Neuronal stem cell (in vitro differentiated cells): Measurements from ENCODE around the gene UNC5B.

Experiments
- DNase-seq: peaks from one replicate; pipeline ENCODE4 v3.0.0-alpha.2; 2013; ENCODE audit warnings: low spot score
- H2AFZ ChIP-seq: one replicate; pipeline ENCODE4 v1.6.1; 2013; ENCODE audit warnings: mild to moderate bottlenecking, low read length, inconsistent platforms
- H2AK5ac ChIP-seq: 2 replicates; pipeline ENCODE4 v1.6.1; 2013; ENCODE audit warnings: low read depth, mild to moderate bottlenecking, inconsistent platforms, low read length, moderate library complexity, mixed read lengths
- H2BK120ac ChIP-seq: 2 replicates; pipeline ENCODE4 v1.6.1; 2013; ENCODE audit warnings: low read depth, mild to moderate bottlenecking, inconsistent platforms, low read length, moderate library complexity, mixed read lengths
- H2BK12ac ChIP-seq: one replicate; pipeline ENCODE4 v1.6.1; 2013; ENCODE audit warnings: low read length, inconsistent platforms
- H2BK15ac ChIP-seq: 2 replicates; pipeline ENCODE4 v1.6.1; 2013; ENCODE audit warnings: mild to moderate bottlenecking, low read length, inconsistent platforms, mixed read lengths
- H2BK5ac ChIP-seq: one replicate; pipeline ENCODE4 v1.6.1; 2013; ENCODE audit warnings: inconsistent platforms, mild to moderate bottlenecking, low read length, moderate library complexity
- H3K14ac ChIP-seq: one replicate; pipeline ENCODE4 v1.6.1; 2013; ENCODE audit warnings: low read length, inconsistent platforms
- H3K18ac ChIP-seq: 2 replicates; pipeline ENCODE4 v1.6.1; 2013; ENCODE audit warnings: low read length, inconsistent platforms
- H3K23ac ChIP-seq: 2 replicates; pipeline ENCODE4 v1.6.1; 2013; ENCODE audit warnings: low read depth, mild to moderate bottlenecking, mixed read lengths, low read length, inconsistent platforms; ENCODE audit not compliant: poor library complexity
- H3K27ac ChIP-seq: replicated peaks from 3 replicates; pipeline ENCODE4 v1.5.1; 2013; ENCODE audit warnings: low read length, inconsistent platforms
- H3K27me3 ChIP-seq, 3 experiments: 2 replicates each; pipeline ENCODE4 v1.6.1; 2013; ENCODE audit warnings: low read length in 3 of 3, mild to moderate bottlenecking in 2 of 3, inconsistent platforms in 1 of 3, low read depth in 1 of 3, mixed read lengths in 1 of 3, moderate library complexity in 1 of 3; ENCODE audit not compliant: control insufficient read depth in 3 of 3, insufficient read depth in 3 of 3
- H3K36me3 ChIP-seq, 2 donors: replicated peaks in 1 of 2; 2 replicates each; pipeline ENCODE4 v1.6.1; 2013; ENCODE audit warnings: low read length in 2 of 2; ENCODE audit not compliant: control insufficient read depth in 2 of 2, insufficient read depth in 2 of 2
- H3K4ac ChIP-seq: 2 replicates; pipeline ENCODE4 v1.6.1; 2013; ENCODE audit warnings: inconsistent platforms, mild to moderate bottlenecking, low read length, moderate library complexity
- H3K4me1 ChIP-seq, 2 donors: 1 replicate in 1 of 2; 2 replicates in 1 of 2; pipeline ENCODE4 v1.6.1; 2013; ENCODE audit warnings: low read length in 2 of 2, low read depth in 1 of 2; ENCODE audit not compliant: control insufficient read depth in 2 of 2, insufficient read depth in 1 of 2
- H3K4me2 ChIP-seq: one replicate; pipeline ENCODE4 v1.6.1; 2013; ENCODE audit warnings: mild to moderate bottlenecking, low read length, inconsistent platforms; ENCODE audit not compliant: insufficient read depth, poor library complexity, severe bottlenecking
- H3K4me3 ChIP-seq, 2 donors: 2 replicates each; pipeline ENCODE4 v1.5.1; 2013; ENCODE audit warnings: low read length in 2 of 2, mild to moderate bottlenecking in 2 of 2, inconsistent platforms in 1 of 2, moderate library complexity in 1 of 2
- H3K79me1 ChIP-seq: one replicate; pipeline ENCODE4 v1.6.1; 2013; ENCODE audit warnings: low read depth, mild to moderate bottlenecking, inconsistent platforms, low read length, moderate library complexity
- H3K9ac ChIP-seq: one replicate; pipeline ENCODE4 v1.6.1; 2013; ENCODE audit warnings: mild to moderate bottlenecking, low read depth, low read length, inconsistent platforms; ENCODE audit not compliant: poor library complexity
- H3K9me3 ChIP-seq, 2 donors: replicated peaks in 1 of 2; 2 replicates each; pipeline versions ENCODE3 to v1.6.1; 2013; ENCODE audit warnings: low read length in 2 of 2, mild to moderate bottlenecking in 2 of 2, inconsistent platforms in 1 of 2, low read depth in 1 of 2, mixed read lengths in 1 of 2, moderate library complexity in 1 of 2; ENCODE audit not compliant: control insufficient read depth in 2 of 2, insufficient read depth in 1 of 2
- H4K8ac ChIP-seq: one replicate; pipeline ENCODE4 v1.6.1; 2013; ENCODE audit warnings: low read depth, mild to moderate bottlenecking, inconsistent platforms, low read length, moderate library complexity
- H4K91ac ChIP-seq: one replicate; pipeline ENCODE4 v1.6.1; 2013; ENCODE audit warnings: low read length, low read depth, mild to moderate bottlenecking, inconsistent platforms; ENCODE audit not compliant: poor library complexity
- WGBS, 2 donors: extraction: QIAGEN DNeasy Blood & Tissue Kit; methylation state at CpG; one replicate each; pipeline ENCODE4 v1.1.7; 2013; ENCODE audit warnings: missing lambda C conversion rate in 2 of 2, mixed read lengths in 1 of 2; ENCODE audit not compliant: insufficient read length in 2 of 2, insufficient replicate concordance in 1 of 2; ENCODE audit errors: extremely low coverage in 2 of 2; 5-methylcytosine and 5-hydroxymethylcytosine counted together

The UNC5B gene

DNA sequence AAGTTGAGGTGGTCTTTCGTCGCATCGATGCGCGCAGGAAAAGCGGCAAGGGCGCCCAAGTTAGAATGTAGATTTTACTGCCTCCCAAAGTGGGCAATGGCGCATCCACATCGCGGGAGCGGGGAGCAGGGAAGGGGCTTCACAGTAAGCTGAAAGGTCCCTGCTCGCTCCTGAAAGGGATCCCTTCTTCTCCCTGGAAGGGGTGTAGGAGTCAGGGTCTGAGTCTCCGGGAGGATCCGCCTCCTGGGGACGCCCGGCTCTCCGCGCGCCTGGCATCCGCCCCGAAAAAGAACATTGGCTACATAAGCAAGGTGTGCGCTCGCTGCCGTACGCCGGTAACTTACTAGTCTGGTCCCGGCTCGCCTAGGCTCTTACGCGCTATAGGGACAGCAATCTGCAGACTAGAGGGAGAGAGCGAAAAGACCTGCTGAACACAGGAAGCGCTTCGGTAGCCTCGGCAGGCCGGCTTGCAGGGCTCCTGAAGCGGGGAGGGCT, 804 bp downstream of the UNC5B start:
- H3K4me3 ChIP-seq, result peak overlapping the region; percentile 41 to 87
- peaks cover 0 to 84% (median 32%) of the 10 kb centered on the region in 3 experiments for H3K27me3 ChIP-seq
- H2BK120ac ChIP-seq, result no peak overlapping the region
- no CpG with 5 or more reads among the region's 36 CpGs for WGBS, 2 donors
- H3K14ac ChIP-seq, result no peak overlapping the region
- H3K23ac ChIP-seq, result no peak overlapping the region
- peak overlapping the region; percentile 71 for H3K9ac ChIP-seq
- H3K4ac ChIP-seq, result no peak overlapping the region
- H3K36me3 ChIP-seq, result no peaks in the 10 kb centered on the region
- H2AK5ac ChIP-seq, result no peak overlapping the region
- peaks cover 15 to 34% of the 10 kb centered on the region in 2 donors for H3K4me1 ChIP-seq
- H3K79me1 ChIP-seq, result no peaks in the 10 kb centered on the region
- peak overlapping the region; percentile 18 for H2BK15ac ChIP-seq
- no peak overlapping the region for H2BK5ac ChIP-seq
- H3K18ac ChIP-seq, result peak overlapping the region; percentile 92
- H4K91ac ChIP-seq, result no peak overlapping the region
- H2AFZ ChIP-seq, result peak overlapping the region; percentile 95
- H3K9me3 ChIP-seq, result no peaks in the 10 kb centered on the region
- H2BK12ac ChIP-seq, result no peak overlapping the region
- H4K8ac ChIP-seq, result no peak overlapping the region
- peak; percentile 45 for DNase-seq
- peak overlapping the region; percentile 84 for H3K4me2 ChIP-seq
- no peak overlapping the region for H3K27ac ChIP-seq

DNA sequence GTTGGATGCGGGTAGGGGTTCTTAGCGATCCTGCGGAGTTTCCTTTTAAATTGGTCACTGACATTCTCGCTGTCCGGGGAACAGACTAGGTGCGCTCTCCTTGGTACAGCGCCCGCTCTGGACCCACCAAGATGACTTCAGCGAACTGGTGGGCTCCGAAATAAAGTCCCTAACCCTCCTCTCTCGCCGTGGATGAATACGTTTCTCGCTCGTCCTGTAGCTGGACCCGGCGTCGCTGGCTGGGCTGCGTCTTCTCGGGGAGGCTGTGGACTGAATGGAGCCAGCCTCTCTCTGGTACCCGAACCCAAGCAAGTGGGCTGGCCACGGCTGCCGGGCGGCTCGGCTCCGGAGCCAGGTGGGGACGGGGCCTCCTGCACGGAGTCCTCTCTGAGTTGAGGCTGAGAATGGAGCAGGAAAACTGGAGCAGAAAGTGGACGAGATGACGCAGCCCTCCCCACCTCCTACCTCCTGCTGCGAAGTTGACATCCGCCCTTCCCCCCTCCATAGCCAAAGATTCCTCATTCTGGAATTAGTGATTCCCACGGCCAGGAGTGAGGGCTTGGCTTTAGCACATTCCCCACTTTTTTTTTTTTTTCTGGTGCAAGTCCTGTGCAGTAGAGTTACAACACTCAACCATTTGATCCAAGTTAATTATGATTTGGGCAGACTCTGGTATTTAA, 1.5 kb downstream of the UNC5B start:
- H2AFZ ChIP-seq, result peak overlapping the region; percentile 59
- H3K36me3 ChIP-seq, result no peaks in the 10 kb centered on the region
- H3K79me1 ChIP-seq, result no peaks in the 10 kb centered on the region
- no peak overlapping the region for H4K91ac ChIP-seq
- peak overlapping the region; percentile 84 for H3K4me2 ChIP-seq
- no peak overlapping the region for H2BK5ac ChIP-seq
- no peak overlapping the region for H2BK15ac ChIP-seq
- peak overlapping the region; percentile 44 for H3K23ac ChIP-seq
- peaks cover 15 to 34% of the 10 kb centered on the region in 2 donors for H3K4me1 ChIP-seq
- peak overlapping the region; percentile 4 for H3K9ac ChIP-seq
- H3K27ac ChIP-seq, result no peak overlapping the region
- H3K4me3 ChIP-seq, result peak overlapping the region in 1 of 2 donors; percentile 77
- H3K27me3 ChIP-seq, result peaks cover 0 to 91% (median 34%) of the 10 kb centered on the region in 3 experiments
- no CpG with 5 or more reads among the region's 33 CpGs for WGBS, 2 donors
- H2BK120ac ChIP-seq, result no peak overlapping the region
- DNase-seq, result no peak
- no peak overlapping the region for H4K8ac ChIP-seq
- H2AK5ac ChIP-seq, result no peak overlapping the region
- H3K14ac ChIP-seq, result no peak overlapping the region
- peak overlapping the region; percentile 36 for H3K18ac ChIP-seq
- H2BK12ac ChIP-seq, result no peak overlapping the region
- H3K4ac ChIP-seq, result no peak overlapping the region
- H3K9me3 ChIP-seq, result no peaks in the 10 kb centered on the region

DNA sequence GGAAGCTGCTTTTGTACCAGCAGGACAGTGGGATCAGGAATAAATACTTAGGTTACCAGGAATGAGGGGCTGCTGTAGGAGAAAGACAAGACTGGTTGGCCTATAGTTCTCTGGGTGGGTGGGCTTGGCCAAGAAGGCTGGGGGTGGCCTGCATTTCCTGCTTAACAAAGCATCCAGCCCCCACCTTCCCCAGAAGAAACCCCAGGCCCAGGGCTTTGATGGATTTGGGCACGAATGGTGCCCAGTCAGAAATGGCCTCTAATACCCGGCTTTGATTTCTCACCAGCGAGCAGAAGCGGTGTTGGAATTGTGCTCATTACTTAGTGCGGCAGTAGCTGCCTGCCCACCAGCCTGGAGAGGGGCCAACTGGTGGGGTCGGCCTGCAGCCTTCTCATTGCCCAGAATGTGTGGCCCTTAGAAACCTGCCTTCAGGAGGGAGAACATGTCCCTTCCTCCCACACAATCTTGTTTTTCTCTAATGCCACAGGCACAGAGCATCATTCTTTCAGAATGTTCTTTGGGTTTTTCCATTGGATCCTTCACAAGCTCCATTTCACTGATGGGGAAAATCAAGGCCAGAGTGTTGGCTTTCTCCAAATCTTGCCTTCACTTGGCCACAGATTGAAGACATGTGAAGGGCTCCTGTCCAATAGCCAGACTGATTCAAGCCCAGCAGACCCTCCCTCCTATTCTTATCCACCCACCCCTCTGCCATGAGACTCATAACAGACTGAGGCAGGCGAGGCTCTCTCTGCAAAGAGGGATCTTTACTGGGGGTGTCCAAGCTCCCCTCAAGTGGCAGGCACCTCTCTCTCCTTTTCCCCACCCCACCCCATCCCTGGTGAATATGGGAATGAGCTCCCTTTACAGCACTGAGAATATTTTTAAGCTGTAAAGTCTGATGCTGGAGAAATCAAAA, 2.5 kb downstream of the UNC5B start:
- Histone ChIP-seq H3K18ac (no peak overlapping the region), H4K8ac (no peak overlapping the region), H3K36me3 (no peaks in the 10 kb centered on the region), H3K4me1 (peaks cover 15 to 32% of the 10 kb centered on the region in 2 donors), H3K27ac (no peak overlapping the region), H2BK12ac (no peak overlapping the region), H2AK5ac (peak overlapping the region; percentile 59), H3K27me3 (peaks cover 0 to 90% (median 30%) of the 10 kb centered on the region in 3 experiments), H3K9ac (no peak overlapping the region), H3K4me3 (no peak overlapping the region), H2AFZ (no peak overlapping the region), H3K79me1 (no peaks in the 10 kb centered on the region), H3K4ac (no peak overlapping the region), H2BK15ac (no peak overlapping the region), H3K9me3 (no peaks in the 10 kb centered on the region), H3K4me2 (no peak overlapping the region), H3K23ac (no peak overlapping the region), H2BK5ac (no peak overlapping the region), H2BK120ac (no peak overlapping the region), H3K14ac (no peak overlapping the region), H4K91ac (no peak overlapping the region)
- DNase-seq, result no peak
- no CpG with 5 or more reads among the region's 7 CpGs for WGBS, 2 donors

DNA sequence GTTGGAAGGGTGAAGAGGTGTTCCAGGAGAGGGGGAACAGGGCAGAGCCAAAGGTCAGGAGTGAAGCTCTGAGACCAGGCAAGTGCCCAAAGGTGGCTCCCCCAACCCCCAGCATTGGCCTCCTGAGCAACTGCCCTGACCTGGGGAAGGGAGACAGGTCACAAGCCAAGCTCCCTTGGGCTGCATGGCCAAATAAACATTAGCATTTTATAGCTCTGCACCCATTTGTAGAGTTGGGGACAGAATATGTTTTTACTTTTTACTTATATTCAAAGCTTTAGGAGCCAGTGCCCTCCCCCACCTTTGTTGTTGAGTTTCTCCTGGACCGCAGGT, 4.0 kb downstream of the UNC5B start:
- Histone ChIP-seq H3K23ac (no peak overlapping the region), H3K9me3 (no peaks in the 10 kb centered on the region), H2BK5ac (no peak overlapping the region), H3K4ac (no peak overlapping the region), H3K14ac (no peak overlapping the region), H2AK5ac (peak overlapping the region; percentile 5), H2BK15ac (peak overlapping the region; percentile 18), H3K27ac (no peak overlapping the region), H3K4me3 (no peak overlapping the region), H3K4me2 (no peak overlapping the region), H2AFZ (no peak overlapping the region), H3K9ac (no peak overlapping the region), H3K27me3 (peaks cover 0 to 80% (median 22%) of the 10 kb centered on the region in 3 experiments), H2BK12ac (no peak overlapping the region), H2BK120ac (no peak overlapping the region), H3K18ac (no peak overlapping the region), H3K79me1 (no peaks in the 10 kb centered on the region), H3K36me3 (no peaks in the 10 kb centered on the region), H3K4me1 (peaks cover 15 to 29% of the 10 kb centered on the region in 2 donors), H4K91ac (no peak overlapping the region), H4K8ac (no peak overlapping the region)
- no CpG with 5 or more reads among the region's 1 CpG for WGBS, 2 donors
- DNase-seq, result no peak
